IPS-20b (cell line): Measurements from ENCODE around the gene PRMT5.
"Not testable (repeated sequence)": the region's sequence is repeated elsewhere in the genome, so short reads cannot be mapped to it uniquely, and the experiment has no call there.

ENCODE experiments used
- H3K27ac ChIP-seq: one replicate; pipeline ENCODE4 v1.5.1; 2013; ENCODE audit warnings: low read length
- H3K27me3 ChIP-seq: 2 replicates; pipeline ENCODE4 v1.6.1; 2013; ENCODE audit warnings: mild to moderate bottlenecking, low read length, inconsistent platforms; ENCODE audit not compliant: insufficient read depth
- H3K36me3 ChIP-seq: 2 replicates; pipeline ENCODE4 v1.6.1; 2013; ENCODE audit warnings: low read depth, mild to moderate bottlenecking, inconsistent platforms, low read length, moderate library complexity; ENCODE audit not compliant: insufficient read depth
- H3K4me1 ChIP-seq: 2 replicates; pipeline ENCODE4 v1.6.1; 2013; ENCODE audit warnings: mild to moderate bottlenecking, control low read depth, inconsistent platforms, low read length, moderate library complexity; ENCODE audit not compliant: insufficient read depth
- H3K4me3 ChIP-seq: 2 replicates; pipeline ENCODE4 v1.5.1; 2013; ENCODE audit warnings: mild to moderate bottlenecking, low read length, inconsistent platforms
- H3K9ac ChIP-seq: 2 replicates; pipeline ENCODE4 v1.6.1; 2013; ENCODE audit warnings: low read depth, mild to moderate bottlenecking, inconsistent platforms, low read length, moderate library complexity
- H3K9me3 ChIP-seq: 2 replicates; pipeline ENCODE4 v1.6.1; 2013; ENCODE audit warnings: mild to moderate bottlenecking, low read depth, low read length, inconsistent platforms; ENCODE audit not compliant: insufficient read depth

Gene PRMT5

GRCh38 chr14:22965916-22966782 lies 37.0 kb upstream of the PRMT5 start:
- H3K27ac ChIP-seq = not testable (repeated sequence)

GRCh38 chr14:22962061-22962676 lies 33.0 kb upstream of the PRMT5 start:
- no peaks in the 10 kb centered on the region for H3K4me1 ChIP-seq
- H3K27ac ChIP-seq = no peak overlapping the region
- H3K36me3 ChIP-seq = no peaks in the 10 kb centered on the region
- no peak overlapping the region for H3K4me3 ChIP-seq
- no peaks in the 10 kb centered on the region for H3K27me3 ChIP-seq
- no peak overlapping the region for H3K9ac ChIP-seq
- H3K9me3 ChIP-seq = no peaks in the 10 kb centered on the region

More at GRCh38 chr14:22965916-22966782, 37.0 kb upstream of the PRMT5 start:
- not testable (repeated sequence) for H3K4me3 ChIP-seq, H3K9me3 ChIP-seq, H3K4me1 ChIP-seq, H3K36me3 ChIP-seq, H3K9ac ChIP-seq, H3K27me3 ChIP-seq

- Histone ChIP-seq H3K27ac (peak overlapping the region; percentile 73), H3K9ac (peak overlapping the region; percentile 87), H3K27me3 (no peaks in the 10 kb centered on the region), H3K36me3 (peaks cover 28% of the 10 kb centered on the region; the same call in 1 of the 2 replicates), H3K4me3 (peak overlapping the region; percentile 76), H3K9me3 (no peaks in the 10 kb centered on the region), H3K4me1 (peaks cover 6% of the 10 kb centered on the region; the same call in 1 of the 2 replicates)
Observed at GRCh38 chr14:22955702-22956569, 26.8 kb upstream of the PRMT5 start.

GRCh38 chr14:22952418-22952817 lies 23.2 kb upstream of the PRMT5 start:
- H3K36me3 ChIP-seq = peaks cover 53% of the 10 kb centered on the region
- no peak overlapping the region for H3K9ac ChIP-seq
- H3K9me3 ChIP-seq = no peaks in the 10 kb centered on the region
- H3K27ac ChIP-seq = no peak overlapping the region
- H3K4me1 ChIP-seq = peaks cover 6% of the 10 kb centered on the region; the same call in 1 of the 2 replicates
- H3K27me3 ChIP-seq = no peaks in the 10 kb centered on the region
- H3K4me3 ChIP-seq = no peak overlapping the region

GRCh38 chr14:22951795-22952194 lies 22.6 kb upstream of the PRMT5 start:
- not testable (repeated sequence) for H3K9ac ChIP-seq, H3K9me3 ChIP-seq, H3K27me3 ChIP-seq, H3K27ac ChIP-seq, H3K4me3 ChIP-seq, H3K4me1 ChIP-seq
- peaks cover 58% of the 10 kb centered on the region for H3K36me3 ChIP-seq

GRCh38 chr14:22945642-22946041 lies 16.5 kb upstream of the PRMT5 start:
- H3K36me3 ChIP-seq = peaks cover 37% of the 10 kb centered on the region
- H3K27ac ChIP-seq = no peak overlapping the region
- no peak overlapping the region for H3K4me3 ChIP-seq
- no peaks in the 10 kb centered on the region for H3K4me1 ChIP-seq
- H3K9me3 ChIP-seq = no peaks in the 10 kb centered on the region
- H3K27me3 ChIP-seq = no peaks in the 10 kb centered on the region
- no peak overlapping the region for H3K9ac ChIP-seq

GRCh38 chr14:22939684-22940083 lies 10.5 kb upstream of the PRMT5 start:
- H3K27ac ChIP-seq = no peak overlapping the region
- H3K4me1 ChIP-seq = no peaks in the 10 kb centered on the region
- no peaks in the 10 kb centered on the region for H3K27me3 ChIP-seq
- H3K9ac ChIP-seq = no peak overlapping the region
- no peaks in the 10 kb centered on the region for H3K9me3 ChIP-seq
- no peaks in the 10 kb centered on the region; the same call in 1 of the 2 replicates for H3K36me3 ChIP-seq
- no peak overlapping the region for H3K4me3 ChIP-seq

GRCh38 chr14:22935156-22935555 lies 6.0 kb upstream of the PRMT5 start:
- H3K4me1 ChIP-seq = no peaks in the 10 kb centered on the region
- H3K9ac ChIP-seq = no peak overlapping the region
- no peak overlapping the region for H3K4me3 ChIP-seq
- no peaks in the 10 kb centered on the region for H3K36me3 ChIP-seq
- H3K27ac ChIP-seq = no peak overlapping the region
- no peaks in the 10 kb centered on the region for H3K27me3 ChIP-seq
- H3K9me3 ChIP-seq = no peaks in the 10 kb centered on the region

GRCh38 chr14:22932146-22932545 lies 3.0 kb upstream of the PRMT5 start:
- Histone ChIP-seq H3K9ac (no peak overlapping the region), H3K4me3 (no peak overlapping the region), H3K27ac (no peak overlapping the region), H3K4me1 (no peaks in the 10 kb centered on the region), H3K36me3 (peaks cover 4% of the 10 kb centered on the region), H3K9me3 (no peaks in the 10 kb centered on the region), H3K27me3 (no peaks in the 10 kb centered on the region)

GRCh38 chr14:22929961-22930364 lies 787 bp upstream of the PRMT5 start:
- Histone ChIP-seq H3K9ac (peak overlapping the region; percentile 78; the same call in 1 of the 2 replicates), H3K36me3 (peaks cover 25% of the 10 kb centered on the region), H3K4me3 (peak overlapping the region; percentile 94), H3K27me3 (no peaks in the 10 kb centered on the region), H3K27ac (peak overlapping the region; percentile 44), H3K4me1 (no peaks in the 10 kb centered on the region), H3K9me3 (no peaks in the 10 kb centered on the region)

GRCh38 chr14:22928237-22929103 lies 706 bp downstream of the PRMT5 start:
- no peaks in the 10 kb centered on the region for H3K4me1 ChIP-seq
- peak overlapping the region; percentile 65 for H3K27ac ChIP-seq
- peaks cover 40% of the 10 kb centered on the region for H3K36me3 ChIP-seq
- peak overlapping the region; percentile 94 for H3K4me3 ChIP-seq
- H3K9ac ChIP-seq = peak overlapping the region; percentile 90
- no peaks in the 10 kb centered on the region for H3K27me3 ChIP-seq
- no peaks in the 10 kb centered on the region for H3K9me3 ChIP-seq
